Measurements from ENCODE around the gene SCO2.

- TF ChIP-seq CTCF (IDR thresholded peaks at IDR 0.05): no peak
- TF ChIP-seq POLR2A (IDR thresholded peaks at IDR 0.05): no peak
- no peak for TF ChIP-seq POLR2AphosphoS5 (IDR thresholded peaks at IDR 0.05)
Measured at GRCh38 chr22:50568626-50569025, 43.2 kb upstream of the SCO2 start.

Data from transverse colon (tissue), 4 donors.